Activated CD4-positive, alpha-beta memory T cell treated with anti-CD3 and anti-CD28 coated beads for 36 hours (primary cell): ENCODE measurements around the gene OPALIN. TPM values are rescaled to one million over a fixed set of nuclear protein-coding genes. Genes with fewer than 3 reads are reported as not detected.
A peak's percentile ranks its signal among the peaks of the same experiment; 100 is the strongest.

ENCODE experiments used
- CTCF ChIA-PET: fragments of 350-600 bp; sonication (Branson Sonifier 250); formaldehyde crosslinking; loops from one replicate; lab custom pipeline; 2021; ENCODE audit warnings: antibody characterized with exemption, inconsistent platforms; lab: Charles Lee
- POLR2A ChIA-PET: fragments of 350-600 bp; sonication (Branson Sonifier 250); formaldehyde crosslinking; loops from one replicate; lab custom pipeline; 2021; ENCODE audit warnings: antibody characterized with exemption; lab: Charles Lee
- DNase-seq: peaks from one replicate; pipeline ENCODE4 v3.0.0-alpha.2; 2020
- H3K27ac Mint-ChIP-seq: one replicate; pipeline ENCODE4 v1.8.0; 2021; ENCODE audit warnings: mixed read lengths
- H3K27me3 Mint-ChIP-seq: one replicate; pipeline ENCODE4 v1.8.0; 2021; ENCODE audit warnings: mixed read lengths
- H3K36me3 Mint-ChIP-seq: one replicate; pipeline ENCODE4 v1.8.0; 2021; ENCODE audit warnings: mixed read lengths
- H3K4me1 Mint-ChIP-seq: one replicate; pipeline ENCODE4 v1.8.0; 2021; ENCODE audit warnings: low read depth, mixed read lengths
- H3K4me3 Mint-ChIP-seq: one replicate; pipeline ENCODE4 v1.8.0; 2021; ENCODE audit warnings: mild to moderate bottlenecking, mixed read lengths
- H3K9me3 Mint-ChIP-seq: one replicate; pipeline ENCODE4 v1.8.0; 2021; ENCODE audit warnings: mixed read lengths
- intact Hi-C: fragments of 100-400 bp; cut with micrococcal nuclease; formaldehyde crosslinking; loops from one replicate; pipeline ENCODE4 v1.15.1; 2023
- total RNA-seq, 2 experiments: library from RNA; stranded (reverse); gene quantifications; one replicate each; pipeline ENCODE4 v1.2.3, GENCODE V29; 2021

Gene OPALIN
- total RNA-seq, 2 experiments from 2014 or later, result not detected

- CTCF ChIA-PET, result interaction anchor here (0.6 to 0.7 kb wide), 2 partner anchors 14 to 19 kb away, joined by 3 to 4 read pairs; no protein-coding TSS in a partner anchor
- intact Hi-C loops, result no loop called here
- no peak for DNase-seq
- Mint-ChIP-seq H3K27me3 (peaks cover 21% of the 10 kb centered on the region), H3K4me3 (no peak overlapping the region), H3K4me1 (no peaks in the 10 kb centered on the region), H3K27ac (no peak overlapping the region), H3K36me3 (no peaks in the 10 kb centered on the region), H3K9me3 (no peaks in the 10 kb centered on the region)
- POLR2A ChIA-PET, result no interaction called here
Observed at GRCh38 chr10:96352027-96352426, 6.8 kb downstream of the OPALIN start.

GRCh38 chr10:96346295-96346694 lies 12.5 kb downstream of the OPALIN start:
- no peak for DNase-seq
- no peak overlapping the region for H3K4me3 Mint-ChIP-seq
- H3K9me3 Mint-ChIP-seq, result peaks cover 8% of the 10 kb centered on the region
- ChIA-PET CTCF (no interaction called here), POLR2A (no interaction called here)
- intact Hi-C loops, result no loop called here
- H3K27ac Mint-ChIP-seq, result no peak overlapping the region
- peaks cover 6% of the 10 kb centered on the region for H3K4me1 Mint-ChIP-seq
- peaks cover 27% of the 10 kb centered on the region for H3K27me3 Mint-ChIP-seq
- H3K36me3 Mint-ChIP-seq, result peaks cover 5% of the 10 kb centered on the region

GRCh38 chr10:96345222-96345621 lies 13.6 kb downstream of the OPALIN start:
- DNase-seq, result no peak
- H3K27me3 Mint-ChIP-seq, result peaks cover 25% of the 10 kb centered on the region
- H3K9me3 Mint-ChIP-seq, result peaks cover 8% of the 10 kb centered on the region
- CTCF ChIA-PET, result no interaction called here
- POLR2A ChIA-PET, result no interaction called here
- no peak overlapping the region for H3K27ac Mint-ChIP-seq
- intact Hi-C loops, result no loop called here
- H3K4me3 Mint-ChIP-seq, result no peak overlapping the region
- peaks cover 5% of the 10 kb centered on the region for H3K36me3 Mint-ChIP-seq
- peaks cover 7% of the 10 kb centered on the region for H3K4me1 Mint-ChIP-seq

GRCh38 chr10:96344178-96344577 lies 14.6 kb downstream of the OPALIN start:
- H3K27me3 Mint-ChIP-seq, result peaks cover 23% of the 10 kb centered on the region
- ChIA-PET CTCF (no interaction called here), POLR2A (no interaction called here)
- peaks cover 8% of the 10 kb centered on the region for H3K9me3 Mint-ChIP-seq
- peaks cover 7% of the 10 kb centered on the region for H3K4me1 Mint-ChIP-seq
- peaks cover 5% of the 10 kb centered on the region for H3K36me3 Mint-ChIP-seq
- intact Hi-C loops, result loop anchor here (5.0 kb wide), 2 partner anchors 212 to 437 kb away; partner anchors contain the start of genes CC2D2B and ZNF518A
- no peak for DNase-seq
- no peak overlapping the region for H3K27ac Mint-ChIP-seq
- H3K4me3 Mint-ChIP-seq, result no peak overlapping the region

- Mint-ChIP-seq H3K4me3 (no peak overlapping the region), H3K27ac (no peak overlapping the region), H3K36me3 (peaks cover 5% of the 10 kb centered on the region), H3K27me3 (peaks cover 17% of the 10 kb centered on the region), H3K4me1 (peaks cover 7% of the 10 kb centered on the region), H3K9me3 (peaks cover 8% of the 10 kb centered on the region)
- CTCF ChIA-PET, result no interaction called here
- intact Hi-C loops, result loop anchor here (5.0 kb wide), 2 partner anchors 210 to 435 kb away; partner anchors contain the start of genes CC2D2B and ZNF518A
- DNase-seq, result no peak
- POLR2A ChIA-PET, result no interaction called here
Observed at GRCh38 chr10:96342402-96342801, 16.4 kb downstream of the OPALIN start.

GRCh38 chr10:96341219-96342182 lies 17.3 kb downstream of the OPALIN start:
- Mint-ChIP-seq H3K27ac (no peak overlapping the region), H3K4me3 (no peak overlapping the region), H3K9me3 (peaks cover 8% of the 10 kb centered on the region), H3K36me3 (peaks cover 5% of the 10 kb centered on the region), H3K4me1 (peaks cover 7% of the 10 kb centered on the region), H3K27me3 (peaks cover 14% of the 10 kb centered on the region)
- ChIA-PET POLR2A (interaction anchor here (0.6 to 0.7 kb wide), 2 partner anchors 491 to 1750 kb away, joined by 3 to 4 read pairs; no protein-coding TSS in a partner anchor), CTCF (interaction anchor here (0.9 to 4.7 kb wide), 10 partner anchors 10 to 325 kb away, joined by 3 to 30 read pairs (median 4); no protein-coding TSS in a partner anchor)
- peak; percentile 26 for DNase-seq
- intact Hi-C loops, result loop anchor here (1.0 to 5.0 kb wide), 5 partner anchors 113 to 434 kb away; partner anchors contain the start of genes CC2D2B and ZNF518A

- H3K27me3 Mint-ChIP-seq, result peaks cover 11% of the 10 kb centered on the region
- no peaks in the 10 kb centered on the region for H3K36me3 Mint-ChIP-seq
- intact Hi-C loops, result loop anchor here (1.0 to 5.0 kb wide), 5 partner anchors 111 to 646 kb away; partner anchors contain the start of genes CC2D2B and ZNF518A
- H3K4me3 Mint-ChIP-seq, result no peak overlapping the region
- H3K4me1 Mint-ChIP-seq, result peaks cover 7% of the 10 kb centered on the region
- no peaks in the 10 kb centered on the region for H3K9me3 Mint-ChIP-seq
- CTCF ChIA-PET, result interaction anchor here (0.6 to 4.7 kb wide), 14 partner anchors 9 to 324 kb away, joined by 3 to 30 read pairs (median 4); no protein-coding TSS in a partner anchor
- POLR2A ChIA-PET, result no interaction called here
- H3K27ac Mint-ChIP-seq, result no peak overlapping the region
- DNase-seq, result peak; percentile 71
Observed at GRCh38 chr10:96339956-96340904, 18.6 kb downstream of the OPALIN start.

GRCh38 chr10:96339383-96339782 lies 19.4 kb downstream of the OPALIN start:
- ChIA-PET POLR2A (no interaction called here), CTCF (interaction anchor here (0.6 to 4.7 kb wide), 8 partner anchors 12 to 323 kb away, joined by 3 to 30 read pairs (median 4); no protein-coding TSS in a partner anchor)
- H3K27me3 Mint-ChIP-seq, result peaks cover 20% of the 10 kb centered on the region
- H3K27ac Mint-ChIP-seq, result no peak overlapping the region
- DNase-seq, result no peak
- peaks cover 7% of the 10 kb centered on the region for H3K4me1 Mint-ChIP-seq
- no peaks in the 10 kb centered on the region for H3K36me3 Mint-ChIP-seq
- intact Hi-C loops, result no loop called here
- H3K4me3 Mint-ChIP-seq, result no peak overlapping the region
- H3K9me3 Mint-ChIP-seq, result no peaks in the 10 kb centered on the region

- Mint-ChIP-seq H3K36me3 (no peaks in the 10 kb centered on the region), H3K4me3 (no peak overlapping the region), H3K4me1 (peaks cover 10% of the 10 kb centered on the region), H3K9me3 (no peaks in the 10 kb centered on the region), H3K27me3 (peaks cover 20% of the 10 kb centered on the region), H3K27ac (no peak overlapping the region)
- no peak for DNase-seq
- POLR2A ChIA-PET, result no interaction called here
- intact Hi-C loops, result no loop called here
- CTCF ChIA-PET, result interaction anchor here (0.6 to 4.7 kb wide), 7 partner anchors 11 to 322 kb away, joined by 3 to 30 read pairs (median 5); no protein-coding TSS in a partner anchor
Observed at GRCh38 chr10:96338279-96338925, 20.4 kb downstream of the OPALIN start.

GRCh38 chr10:96337106-96337505 lies 21.7 kb downstream of the OPALIN start:
- H3K27me3 Mint-ChIP-seq, result peaks cover 22% of the 10 kb centered on the region
- H3K27ac Mint-ChIP-seq, result no peak overlapping the region
- no peak for DNase-seq
- H3K4me3 Mint-ChIP-seq, result no peak overlapping the region
- peaks cover 18% of the 10 kb centered on the region for H3K4me1 Mint-ChIP-seq
- intact Hi-C loops, result no loop called here
- H3K36me3 Mint-ChIP-seq, result no peaks in the 10 kb centered on the region
- ChIA-PET POLR2A (no interaction called here), CTCF (interaction anchor here (0.6 to 4.7 kb wide), 5 partner anchors 13 to 321 kb away, joined by 3 to 30 read pairs (median 4); no protein-coding TSS in a partner anchor)
- H3K9me3 Mint-ChIP-seq, result no peaks in the 10 kb centered on the region
